Skeletal muscle tissue (tissue), 4 donors: ENCODE data around the gene XAGE2. TPM values are rescaled to one million over a fixed set of nuclear protein-coding genes. Genes with fewer than 3 reads are reported as not detected.

Experiments used
- H3K27ac ChIP-seq: one replicate; pipeline ENCODE4 v1.7.0; 2013; ENCODE audit warnings: mild to moderate bottlenecking, low read depth, low read length, inconsistent platforms
- H3K27me3 ChIP-seq, 3 donors: one replicate each; pipeline ENCODE4 v1.7.0; 2013; ENCODE audit warnings: low read length in 3 of 3; ENCODE audit not compliant: control insufficient read depth in 3 of 3, insufficient read depth in 3 of 3
- H3K36me3 ChIP-seq, 3 donors: one replicate each; pipeline ENCODE4 v1.7.0; 2013; ENCODE audit warnings: low read length in 3 of 3; ENCODE audit not compliant: control insufficient read depth in 3 of 3, insufficient read depth in 3 of 3
- H3K4me1 ChIP-seq, 3 donors: one replicate each; pipeline ENCODE4 v1.7.0; 2013; ENCODE audit warnings: low read length in 3 of 3, mild to moderate bottlenecking in 3 of 3; ENCODE audit not compliant: control insufficient read depth in 3 of 3, insufficient read depth in 3 of 3
- H3K4me3 ChIP-seq, 3 donors: one replicate each; pipeline ENCODE4 v1.7.0; 2013; ENCODE audit warnings: low read length in 3 of 3
- H3K9ac ChIP-seq, 3 donors: one replicate each; pipeline ENCODE4 v1.7.0; 2013; ENCODE audit warnings: low read length in 3 of 3, mild to moderate bottlenecking in 3 of 3, moderate library complexity in 2 of 3, low read depth in 1 of 3
- H3K9me3 ChIP-seq, 3 donors: one replicate each; pipeline ENCODE4 v1.7.0; 2013; ENCODE audit warnings: low read length in 3 of 3; ENCODE audit not compliant: control insufficient read depth in 3 of 3
- total RNA-seq: library from RNA; depleted of rRNA; stranded (reverse); fragments of >200 nt; gene quantifications from one replicate; pipeline ENCODE4 v1.2.3, GENCODE V29; 2014
- donor health status: Osteomylitis.

XAGE2 gene
- total RNA-seq, 1 donor from 2014 or later, result not detected

GRCh38 chrX:52359614-52360232, 9.1 kb upstream of the XAGE2 start:
- no peaks in the 10 kb centered on the region for H3K9me3 ChIP-seq
- no peak overlapping the region for H3K9ac ChIP-seq
- H3K4me1 ChIP-seq, result no peaks in the 10 kb centered on the region
- no peaks in the 10 kb centered on the region for H3K36me3 ChIP-seq
- peaks cover 0 to 6% (median 2%) of the 10 kb centered on the region in 3 donors for H3K27me3 ChIP-seq
- no peak overlapping the region for H3K27ac ChIP-seq
- no peak overlapping the region for H3K4me3 ChIP-seq

- Histone ChIP-seq H3K9me3 (no peaks in the 10 kb centered on the region), H3K4me1 (no peaks in the 10 kb centered on the region), H3K4me3 (no peak overlapping the region), H3K27ac (no peak overlapping the region), H3K36me3 (no peaks in the 10 kb centered on the region), H3K27me3 (peaks cover 0 to 12% (median 2%) of the 10 kb centered on the region in 3 donors), H3K9ac (no peak overlapping the region)
These were observed 6.9 kb upstream of the XAGE2 start for GRCh38 chrX:52361941-52362340.

GRCh38 chrX:52363247-52363883, 5.5 kb upstream of the XAGE2 start:
- no peaks in the 10 kb centered on the region for H3K9me3 ChIP-seq
- peaks cover 0 to 14% (median 2%) of the 10 kb centered on the region in 3 donors for H3K27me3 ChIP-seq
- H3K9ac ChIP-seq, result no peak overlapping the region
- H3K4me3 ChIP-seq, result no peak overlapping the region
- H3K4me1 ChIP-seq, result no peaks in the 10 kb centered on the region
- no peaks in the 10 kb centered on the region for H3K36me3 ChIP-seq
- no peak overlapping the region for H3K27ac ChIP-seq

GRCh38 chrX:52378870-52379269, 10.0 kb downstream of the XAGE2 start:
- no peaks in the 10 kb centered on the region for H3K36me3 ChIP-seq
- no peak overlapping the region for H3K4me3 ChIP-seq
- H3K27me3 ChIP-seq, result peaks cover 0 to 9% (median 2%) of the 10 kb centered on the region in 3 donors
- no peak overlapping the region for H3K27ac ChIP-seq
- H3K9ac ChIP-seq, result no peak overlapping the region
- H3K9me3 ChIP-seq, result no peaks in the 10 kb centered on the region
- no peaks in the 10 kb centered on the region for H3K4me1 ChIP-seq

GRCh38 chrX:52380993-52381392, 12.2 kb downstream of the XAGE2 start:
- Histone ChIP-seq H3K4me1 (no peaks in the 10 kb centered on the region), H3K9ac (no peak overlapping the region), H3K27me3 (peaks cover 0 to 9% (median 2%) of the 10 kb centered on the region in 3 donors), H3K4me3 (no peak overlapping the region), H3K9me3 (no peaks in the 10 kb centered on the region), H3K36me3 (no peaks in the 10 kb centered on the region), H3K27ac (no peak overlapping the region)

- H3K4me3 ChIP-seq, result no peak overlapping the region
- peaks cover 0 to 10% (median 0%) of the 10 kb centered on the region in 3 donors for H3K27me3 ChIP-seq
- H3K9ac ChIP-seq, result no peak overlapping the region
- H3K4me1 ChIP-seq, result no peaks in the 10 kb centered on the region
- no peak overlapping the region for H3K27ac ChIP-seq
- H3K9me3 ChIP-seq, result no peaks in the 10 kb centered on the region
- H3K36me3 ChIP-seq, result no peaks in the 10 kb centered on the region
These were observed 41.9 kb downstream of the XAGE2 start for GRCh38 chrX:52410439-52411394.

- Histone ChIP-seq H3K27me3 (peaks cover 0 to 16% (median 0%) of the 10 kb centered on the region in 3 donors), H3K27ac (no peak overlapping the region), H3K4me1 (no peaks in the 10 kb centered on the region), H3K9ac (no peak overlapping the region), H3K9me3 (no peaks in the 10 kb centered on the region), H3K36me3 (no peaks in the 10 kb centered on the region), H3K4me3 (no peak overlapping the region)
These were observed 46.5 kb downstream of the XAGE2 start for GRCh38 chrX:52415304-52415703.

- H3K9ac ChIP-seq, result no peak overlapping the region
- no peak overlapping the region for H3K27ac ChIP-seq
- no peak overlapping the region for H3K4me3 ChIP-seq
- no peaks in the 10 kb centered on the region for H3K4me1 ChIP-seq
- no peaks in the 10 kb centered on the region for H3K36me3 ChIP-seq
- no peaks in the 10 kb centered on the region for H3K9me3 ChIP-seq
- peaks cover 0 to 12% (median 0%) of the 10 kb centered on the region in 3 donors for H3K27me3 ChIP-seq
These were observed 48.0 kb downstream of the XAGE2 start for GRCh38 chrX:52416816-52417215.

- Histone ChIP-seq H3K27ac (no peak overlapping the region), H3K4me3 (no peak overlapping the region), H3K9me3 (no peaks in the 10 kb centered on the region), H3K9ac (no peak overlapping the region), H3K36me3 (no peaks in the 10 kb centered on the region), H3K4me1 (no peaks in the 10 kb centered on the region), H3K27me3 (peaks cover 0 to 9% (median 0%) of the 10 kb centered on the region in 3 donors)
These were observed 52.1 kb downstream of the XAGE2 start for GRCh38 chrX:52420824-52421443.
